GM23338 (cell line): ENCODE data around the gene C11orf98. TPM values are rescaled to one million over a fixed set of nuclear protein-coding genes. Genes with fewer than 3 reads are reported as not detected.

Source experiments
- ATAC-seq: fragments of 200-7000 bp; cut with Tn5 transposase; 3 replicates; pipeline ENCODE4 v1.9.1; 2020
- DNase-seq: peaks from one replicate; pipeline ENCODE4 v3.0.0-alpha.2; 2015; ENCODE audit warnings: low spot score
- H2AFZ ChIP-seq: fragments of 200-600 bp; sonication (generic); 2 replicates; pipeline ENCODE4 v1.8.0; 2016; ENCODE audit warnings: antibody characterized with exemption, mild to moderate bottlenecking, moderate library complexity
- H3F3A ChIP-seq: fragments of 200-600 bp; sonication (generic); replicated peaks from 2 replicates; pipeline ENCODE4 v1.8.0; 2017; ENCODE audit warnings: antibody characterized with exemption, mixed run types, low read depth
- H3K27ac ChIP-seq: fragments of 200-600 bp; sonication (generic); 2 replicates; pipeline ENCODE4 v1.6.1; 2016; ENCODE audit warnings: low read depth
- H3K27me3 ChIP-seq: fragments of 200-600 bp; sonication (generic); 2 replicates; pipeline ENCODE4 v1.8.0; 2016; ENCODE audit warnings: mild to moderate bottlenecking, mixed run types, moderate library complexity; ENCODE audit not compliant: insufficient read depth
- H3K36me3 ChIP-seq: fragments of 200-600 bp; sonication (generic); 2 replicates; pipeline ENCODE4 v1.8.0; 2016; ENCODE audit warnings: mild to moderate bottlenecking; ENCODE audit not compliant: insufficient read depth
- H3K4me1 ChIP-seq: fragments of 200-600 bp; sonication (generic); 2 replicates; pipeline ENCODE4 v1.8.0; 2016; ENCODE audit warnings: mild to moderate bottlenecking, moderate library complexity; ENCODE audit not compliant: insufficient read depth
- H3K4me2 ChIP-seq: fragments of 200-600 bp; sonication (generic); 2 replicates; pipeline ENCODE4 v1.7.1; 2017; ENCODE audit warnings: mixed run types
- H3K4me3 ChIP-seq: fragments of 200-600 bp; sonication (generic); 2 replicates; pipeline ENCODE4 v1.6.1; 2016; ENCODE audit warnings: mixed run types
- H3K79me2 ChIP-seq: fragments of 200-600 bp; sonication (generic); replicated peaks from 2 replicates; pipeline ENCODE4 v1.8.0; 2017; ENCODE audit warnings: mild to moderate bottlenecking; ENCODE audit not compliant: insufficient read depth
- H3K9me2 ChIP-seq: fragments of 200-600 bp; sonication (generic); 2 replicates; pipeline ENCODE4 v1.8.0; 2017; ENCODE audit not compliant: insufficient read depth
- H4K20me1 ChIP-seq: fragments of 200-600 bp; sonication (generic); replicated peaks from 2 replicates; pipeline ENCODE4 v1.8.0; 2017; ENCODE audit warnings: mild to moderate bottlenecking; ENCODE audit not compliant: insufficient read depth
- H3K27ac Mint-ChIP-seq: 2 replicates; pipeline ENCODE4 v1.8.0; 2020; ENCODE audit warnings: inconsistent platforms, mild to moderate bottlenecking, moderate library complexity, mixed read lengths
- H3K27me3 Mint-ChIP-seq: 3 replicates; pipeline ENCODE4 v1.8.0; 2022; ENCODE audit warnings: low read depth, mild to moderate bottlenecking, moderate library complexity, mixed read lengths, inconsistent platforms; ENCODE audit not compliant: insufficient read depth, poor library complexity
- H3K36me3 Mint-ChIP-seq: 3 replicates; pipeline ENCODE4 v1.8.0; 2021; ENCODE audit warnings: low read depth, mild to moderate bottlenecking, inconsistent platforms, moderate library complexity, mixed read lengths
- H3K4me1 Mint-ChIP-seq: 3 replicates; pipeline ENCODE4 v1.8.0; 2020; ENCODE audit warnings: mild to moderate bottlenecking, inconsistent platforms, mixed read lengths
- H3K4me3 Mint-ChIP-seq: 3 replicates; pipeline ENCODE4 v1.8.0; 2021; ENCODE audit warnings: moderate library complexity, mild to moderate bottlenecking, inconsistent platforms, mixed read lengths
- H3K9me3 Mint-ChIP-seq: 3 replicates; pipeline ENCODE4 v1.8.0; 2020; ENCODE audit warnings: moderate library complexity, mild to moderate bottlenecking, inconsistent platforms, mixed read lengths
- CREB1 ChIP-seq: fragments of 250-450 bp; sonication (Bioruptor Pico); IDR thresholded peaks from 2 replicates; pipeline ENCODE4 v1.5.0; 2020; ENCODE audit warnings: low read depth, mild to moderate bottlenecking, moderate library complexity
- CTCF ChIP-seq, 2 experiments: fragments of 200-600 bp in 1 of 2; sonication (generic) in 1 of 2; conservative IDR thresholded peaks; 2 replicates each; pipeline versions ENCODE4 v1.5.1 to v1.6.1; 2016 to 2017; ENCODE audit warnings: antibody characterized with exemption in 2 of 2, low read depth in 2 of 2, mild to moderate bottlenecking in 2 of 2, moderate library complexity in 1 of 2
- ETS1 ChIP-seq: IDR thresholded peaks from 2 replicates; pipeline ENCODE4 v1.6.1; 2016; ENCODE audit warnings: antibody characterized with exemption
- JUNB ChIP-seq: IDR thresholded peaks from one replicate; pipeline ENCODE4 v1.6.1; 2016; ENCODE audit warnings: antibody characterized with exemption; ENCODE audit not compliant: unreplicated experiment
- NANOG ChIP-seq: IDR thresholded peaks from 2 replicates; pipeline ENCODE4 v1.6.1; 2016; ENCODE audit warnings: antibody characterized with exemption, borderline replicate concordance
- POLR2AphosphoS5 ChIP-seq: IDR thresholded peaks from 2 replicates; pipeline ENCODE4 v1.6.1; 2016; ENCODE audit warnings: antibody characterized with exemption, low read depth
- REST ChIP-seq: IDR thresholded peaks from one replicate; pipeline ENCODE4 v1.6.1; 2018; ENCODE audit warnings: antibody characterized with exemption; ENCODE audit not compliant: unreplicated experiment
- polyA plus RNA-seq: library from polyadenylated mRNA; unstranded; fragments of >200 nt; fragmentation: Nextera tagmentation; extraction: Ambion mirVana; gene quantifications from 2 replicates; pipeline ENCODE4 v1.2.1, GENCODE V29; 2016
- total RNA-seq: library from RNA; depleted of rRNA; stranded (reverse); fragments of >200 nt; shearing (Covaris generic); gene quantifications from 2 replicates; pipeline ENCODE4 v1.2.3, GENCODE V29; 2014

C11orf98 gene
- total and polyA plus RNA-seq, 2 experiments from 2014 or later = 132 to 479 TPM

GRCh38 chr11:62656796-62657429, 8.1 kb downstream of the C11orf98 start:
- Histone ChIP-seq H3K27ac (no peak overlapping the region), H3F3A (peaks cover 21% of the 10 kb centered on the region), H3K9me2 (no peaks in the 10 kb centered on the region), H3K4me3 (no peak overlapping the region), H3K79me2 (peaks cover 11% of the 10 kb centered on the region), H3K4me1 (peaks cover 8% of the 10 kb centered on the region; the same call in 1 of the 2 replicates), H2AFZ (no peak overlapping the region), H3K36me3 (no peaks in the 10 kb centered on the region), H3K27me3 (no peaks in the 10 kb centered on the region), H4K20me1 (no peaks in the 10 kb centered on the region), H3K4me2 (no peak overlapping the region)
- H3K4me3 Mint-ChIP-seq = no peak overlapping the region
- TF ChIP-seq POLR2AphosphoS5 (no peak), CREB1 (CRISPR knock-in tag) (no peak), NANOG (no peak), REST (no peak), CTCF (conservative IDR thresholded peaks at IDR 0.05; ENCODE audit: low read depth in 2 of 2) (no peak)
- H3K27me3 Mint-ChIP-seq = peaks cover 10% of the 10 kb centered on the region
- no peak for ATAC-seq
- peaks cover 5% of the 10 kb centered on the region; the same call in 2 of the 3 replicates for H3K36me3 Mint-ChIP-seq
- no peaks in the 10 kb centered on the region for H3K9me3 Mint-ChIP-seq
- H3K27ac Mint-ChIP-seq = no peak overlapping the region
- H3K4me1 Mint-ChIP-seq = peaks cover 8% of the 10 kb centered on the region
- no peak for DNase-seq

- Histone ChIP-seq H3K27me3 (no peaks in the 10 kb centered on the region), H4K20me1 (no peaks in the 10 kb centered on the region), H3K4me2 (no peak overlapping the region), H3K79me2 (peaks cover 24% of the 10 kb centered on the region), H2AFZ (0 out of 2 replicates have a peak overlapping the region, but pooled peaks have one; percentile 10), H3K27ac (no peak overlapping the region), H3K4me3 (no peak overlapping the region), H3K9me2 (no peaks in the 10 kb centered on the region), H3K36me3 (0 out of 2 replicates have a peak, but pooled peaks cover 3% of the 10 kb centered on the region), H3K4me1 (peaks cover 9% of the 10 kb centered on the region; the same call in 1 of the 2 replicates), H3F3A (peaks cover 7% of the 10 kb centered on the region; the same call in 1 of the 2 replicates)
- Mint-ChIP-seq H3K36me3 (peaks cover 11% of the 10 kb centered on the region), H3K9me3 (no peaks in the 10 kb centered on the region), H3K27ac (no peak overlapping the region), H3K27me3 (peaks cover 10% of the 10 kb centered on the region), H3K4me3 (peak overlapping the region; percentile 34; the same call in 1 of the 3 replicates), H3K4me1 (peaks cover 8% of the 10 kb centered on the region)
- ATAC-seq (no peak), DNase-seq (no peak)
- TF ChIP-seq ETS1 = no peak
- no peak for TF ChIP-seq JUNB
These were observed 10.7 kb downstream of the C11orf98 start for GRCh38 chr11:62654297-62654696.
